Measurements from ENCODE around the gene LRRC73.

LRRC73 gene

GRCh38 chr6:43509142-43509983, 783 bp downstream of the LRRC73 start:
- peak overlapping the region; percentile 38 to 74 for H3K4me3 ChIP-seq (ENCODE audit: low read depth in 1 of 2, low read length in 2 of 2)
- H3K27me3 ChIP-seq (ENCODE audit: control insufficient read depth in 1 of 2, insufficient read depth in 2 of 2, low read length in 2 of 2), result peaks cover 0 to 13% of the 10 kb centered on the region in 2 donors
- H3K9ac ChIP-seq (ENCODE audit: low read length), result no peak overlapping the region
- peaks cover 19% of the 10 kb centered on the region for H3K4me1 ChIP-seq (ENCODE audit: insufficient read depth, low read length)
- H3K27ac ChIP-seq (ENCODE audit: low read depth, low read length), result peak overlapping the region; percentile 52
- H3K9me3 ChIP-seq (ENCODE audit: low read length), result no peaks in the 10 kb centered on the region
- peaks cover 43% of the 10 kb centered on the region for H3K36me3 ChIP-seq (ENCODE audit: insufficient read depth, low read length)

DNA sequence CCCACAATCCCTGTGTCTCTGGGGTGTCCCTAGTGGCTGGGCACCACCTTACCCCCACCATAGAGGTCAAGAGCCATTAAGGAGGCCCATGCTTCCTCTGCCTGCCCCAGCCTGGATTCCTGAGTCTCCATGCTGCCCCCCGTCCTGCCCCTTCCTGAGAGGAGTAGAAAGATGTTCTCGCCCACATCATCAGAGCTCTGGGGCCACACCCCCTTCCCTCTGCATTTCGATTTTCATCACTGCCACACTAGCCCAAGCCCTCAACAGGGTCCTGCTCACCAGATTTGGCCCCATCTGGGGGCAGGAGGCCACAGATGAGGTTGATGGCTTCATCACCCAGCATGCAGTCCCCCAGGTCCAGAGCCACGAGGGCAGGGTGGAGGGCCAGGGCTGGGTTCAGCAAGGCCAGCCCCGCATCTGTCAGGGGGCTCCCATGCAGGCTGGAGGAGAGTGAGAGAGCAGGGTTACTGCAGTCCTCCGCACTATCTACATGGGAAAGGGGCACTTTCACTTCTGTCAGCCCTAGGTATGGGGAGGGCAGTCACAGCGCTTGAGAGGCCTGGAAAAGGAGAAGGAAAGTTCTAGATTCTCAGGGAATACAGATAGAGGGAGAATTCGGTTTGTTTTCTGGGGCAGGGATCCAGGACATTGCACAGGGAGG, 1.5 kb downstream of the LRRC73 start:
- peaks cover 0 to 13% of the 10 kb centered on the region in 2 donors for H3K27me3 ChIP-seq (ENCODE audit: control insufficient read depth in 1 of 2, insufficient read depth in 2 of 2, low read length in 2 of 2)
- no peak overlapping the region for H3K9ac ChIP-seq (ENCODE audit: low read length)
- H3K4me1 ChIP-seq (ENCODE audit: insufficient read depth, low read length), result peaks cover 19% of the 10 kb centered on the region
- peaks cover 41% of the 10 kb centered on the region for H3K36me3 ChIP-seq (ENCODE audit: insufficient read depth, low read length)
- no peaks in the 10 kb centered on the region for H3K9me3 ChIP-seq (ENCODE audit: low read length)
- no peak overlapping the region for H3K27ac ChIP-seq (ENCODE audit: low read depth, low read length)
- no peak overlapping the region for H3K4me3 ChIP-seq (ENCODE audit: low read depth in 1 of 2, low read length in 2 of 2)

DNA sequence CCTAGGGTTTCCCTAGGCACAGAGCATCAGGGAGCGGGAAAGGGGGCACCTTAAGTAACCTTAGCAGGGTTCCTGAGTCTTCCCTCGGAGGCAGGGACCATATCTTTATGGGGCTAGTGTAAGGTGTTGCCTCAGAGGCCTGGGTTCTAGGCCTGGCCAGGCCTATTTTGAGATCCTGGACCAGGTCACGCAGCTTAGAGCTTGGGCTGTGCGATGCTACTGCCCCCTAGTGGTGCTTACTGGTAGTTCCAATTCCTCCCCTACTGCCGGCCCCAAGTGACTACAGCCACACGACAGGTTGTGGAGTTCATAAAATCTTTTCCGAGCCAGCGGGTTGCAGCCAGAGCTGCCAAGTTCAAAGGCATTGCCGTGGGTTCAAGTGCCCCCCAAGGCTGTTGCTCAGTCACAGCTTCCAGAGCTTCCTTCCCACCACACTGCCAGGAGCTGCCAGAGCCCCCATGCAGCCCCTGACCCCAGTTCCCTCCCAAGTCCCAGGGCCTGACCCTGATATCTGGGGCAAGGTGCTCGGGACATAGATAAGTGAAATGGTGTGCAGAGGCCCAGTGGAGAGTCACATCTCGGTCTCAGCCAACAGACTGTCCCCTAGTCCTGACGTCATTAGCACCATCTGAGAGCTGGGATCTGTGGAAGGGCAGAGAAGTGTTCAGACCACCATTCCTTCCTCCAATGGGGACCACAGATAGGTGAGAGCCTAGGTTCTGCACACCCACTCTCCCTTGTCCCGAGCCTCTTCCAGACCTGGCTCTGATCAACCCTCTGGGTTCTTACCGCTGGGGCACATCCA, 3.3 kb downstream of the LRRC73 start:
- H3K4me1 ChIP-seq (ENCODE audit: insufficient read depth, low read length), result peaks cover 19% of the 10 kb centered on the region
- H3K4me3 ChIP-seq (ENCODE audit: low read depth in 1 of 2, low read length in 2 of 2), result no peak overlapping the region
- H3K27me3 ChIP-seq (ENCODE audit: control insufficient read depth in 1 of 2, insufficient read depth in 2 of 2, low read length in 2 of 2), result peaks cover 0 to 13% of the 10 kb centered on the region in 2 donors
- H3K9me3 ChIP-seq (ENCODE audit: low read length), result no peaks in the 10 kb centered on the region
- peaks cover 42% of the 10 kb centered on the region for H3K36me3 ChIP-seq (ENCODE audit: insufficient read depth, low read length)
- H3K27ac ChIP-seq (ENCODE audit: low read depth, low read length), result no peak overlapping the region
- H3K9ac ChIP-seq (ENCODE audit: low read length), result no peak overlapping the region

DNA sequence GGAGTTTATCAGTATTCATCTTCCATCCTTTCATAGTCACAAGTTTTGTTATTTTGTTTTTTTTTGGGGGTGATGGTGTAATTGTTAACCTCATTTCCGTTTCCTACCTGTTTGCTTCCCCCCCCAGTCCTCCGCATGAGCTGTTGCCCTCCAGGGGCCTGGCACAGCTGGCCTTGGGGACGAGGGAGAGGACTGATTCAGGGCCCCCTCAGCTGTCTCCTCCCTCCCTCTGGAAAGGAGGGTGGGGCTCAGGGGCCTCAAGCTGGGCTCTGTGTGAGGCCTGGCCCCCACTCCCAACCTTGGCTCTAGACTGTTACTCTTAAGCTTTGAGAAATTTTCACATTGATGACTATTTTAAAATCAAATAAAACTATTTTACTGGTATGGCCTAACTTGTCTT, 4.0 kb downstream of the LRRC73 start:
- Histone ChIP-seq H3K36me3 (ENCODE audit: insufficient read depth, low read length) (peaks cover 42% of the 10 kb centered on the region), H3K9ac (ENCODE audit: low read length) (no peak overlapping the region), H3K4me1 (ENCODE audit: insufficient read depth, low read length) (peaks cover 19% of the 10 kb centered on the region), H3K27ac (ENCODE audit: low read depth, low read length) (no peak overlapping the region), H3K27me3 (ENCODE audit: control insufficient read depth in 1 of 2, insufficient read depth in 2 of 2, low read length in 2 of 2) (peaks cover 0 to 13% of the 10 kb centered on the region in 2 donors), H3K4me3 (ENCODE audit: low read depth in 1 of 2, low read length in 2 of 2) (no peak overlapping the region), H3K9me3 (ENCODE audit: low read length) (no peaks in the 10 kb centered on the region)

- H3K36me3 ChIP-seq (ENCODE audit: insufficient read depth, low read length), result peaks cover 46% of the 10 kb centered on the region
- peaks cover 0 to 13% of the 10 kb centered on the region in 2 donors for H3K27me3 ChIP-seq (ENCODE audit: control insufficient read depth in 1 of 2, insufficient read depth in 2 of 2, low read length in 2 of 2)
- peaks cover 17% of the 10 kb centered on the region for H3K4me1 ChIP-seq (ENCODE audit: insufficient read depth, low read length)
- H3K9ac ChIP-seq (ENCODE audit: low read length), result no peak overlapping the region
- no peak overlapping the region for H3K27ac ChIP-seq (ENCODE audit: low read depth, low read length)
- no peaks in the 10 kb centered on the region for H3K9me3 ChIP-seq (ENCODE audit: low read length)
- no peak overlapping the region for H3K4me3 ChIP-seq (ENCODE audit: low read depth in 1 of 2, low read length in 2 of 2)
Observed at GRCh38 chr6:43505718-43506117, 4.4 kb downstream of the LRRC73 start.

DNA sequence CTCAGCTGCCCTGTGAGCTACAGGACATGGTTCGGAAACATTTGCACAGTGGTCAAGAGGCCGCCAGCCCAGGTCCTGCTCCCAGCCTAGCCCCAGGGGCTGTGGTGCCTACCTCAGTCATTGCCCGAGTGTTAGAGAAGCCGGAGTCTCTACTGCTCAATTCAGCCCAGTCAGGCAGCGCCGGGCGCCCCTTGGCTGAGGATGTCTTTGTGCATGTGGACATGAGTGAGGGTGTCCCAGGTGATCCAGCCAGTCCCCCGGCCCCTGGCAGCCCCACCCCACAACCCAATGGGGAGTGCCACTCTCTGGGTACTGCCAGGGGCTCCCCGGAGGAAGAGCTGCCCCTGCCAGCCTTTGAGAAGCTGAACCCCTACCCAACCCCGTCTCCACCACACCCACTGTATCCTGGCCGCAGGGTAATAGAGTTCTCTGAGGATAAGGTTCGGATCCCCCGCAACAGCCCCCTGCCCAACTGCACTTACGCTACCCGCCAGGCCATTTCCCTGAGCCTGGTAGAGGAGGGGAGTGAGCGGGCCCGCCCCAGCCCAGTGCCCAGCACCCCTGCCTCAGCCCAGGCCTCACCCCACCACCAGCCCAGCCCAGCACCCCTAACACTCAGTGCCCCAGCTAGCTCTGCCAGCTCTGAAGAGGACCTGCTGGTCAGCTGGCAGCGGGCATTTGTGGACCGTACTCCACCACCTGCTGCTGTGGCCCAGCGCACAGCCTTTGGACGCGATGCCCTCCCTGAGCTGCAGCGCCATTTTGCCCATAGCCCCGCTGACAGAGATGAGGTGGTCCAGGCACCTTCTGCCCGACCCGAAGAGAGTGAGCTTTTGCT, 5.2 kb downstream of the LRRC73 start:
- Histone ChIP-seq H3K4me1 (ENCODE audit: insufficient read depth, low read length) (peaks cover 15% of the 10 kb centered on the region), H3K9ac (ENCODE audit: low read length) (no peak overlapping the region), H3K4me3 (ENCODE audit: low read depth in 1 of 2, low read length in 2 of 2) (no peak overlapping the region), H3K27me3 (ENCODE audit: control insufficient read depth in 1 of 2, insufficient read depth in 2 of 2, low read length in 2 of 2) (peaks cover 0 to 13% of the 10 kb centered on the region in 2 donors), H3K36me3 (ENCODE audit: insufficient read depth, low read length) (peaks cover 54% of the 10 kb centered on the region), H3K27ac (ENCODE audit: low read depth, low read length) (no peak overlapping the region), H3K9me3 (ENCODE audit: low read length) (no peaks in the 10 kb centered on the region)

DNA sequence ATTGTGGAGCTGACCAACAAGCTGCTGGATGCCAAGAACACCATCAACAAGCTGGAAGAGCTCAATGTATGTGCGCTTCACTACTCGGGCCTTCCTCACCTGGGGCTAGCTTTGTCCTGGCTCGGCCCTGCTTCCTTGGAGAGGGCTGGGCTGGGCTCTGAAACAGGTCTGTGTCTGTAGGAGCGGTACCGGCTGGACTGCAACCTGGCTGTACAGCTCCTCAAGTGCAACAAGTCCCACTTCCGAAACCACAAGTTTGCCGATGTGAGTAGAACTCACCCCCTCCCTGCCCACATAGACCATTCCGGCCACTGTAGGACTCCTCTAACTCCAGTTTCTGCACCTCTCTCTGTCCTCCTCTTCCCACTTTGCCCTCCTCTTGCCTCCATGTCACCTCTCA, 6.7 kb downstream of the LRRC73 start:
- peaks cover 0 to 6% of the 10 kb centered on the region in 2 donors for H3K27me3 ChIP-seq (ENCODE audit: control insufficient read depth in 1 of 2, insufficient read depth in 2 of 2, low read length in 2 of 2)
- no peak overlapping the region for H3K27ac ChIP-seq (ENCODE audit: low read depth, low read length)
- no peak overlapping the region for H3K9ac ChIP-seq (ENCODE audit: low read length)
- H3K36me3 ChIP-seq (ENCODE audit: insufficient read depth, low read length), result peaks cover 69% of the 10 kb centered on the region
- peaks cover 8% of the 10 kb centered on the region for H3K4me1 ChIP-seq (ENCODE audit: insufficient read depth, low read length)
- no peak overlapping the region for H3K4me3 ChIP-seq (ENCODE audit: low read depth in 1 of 2, low read length in 2 of 2)
- H3K9me3 ChIP-seq (ENCODE audit: low read length), result no peaks in the 10 kb centered on the region

DNA sequence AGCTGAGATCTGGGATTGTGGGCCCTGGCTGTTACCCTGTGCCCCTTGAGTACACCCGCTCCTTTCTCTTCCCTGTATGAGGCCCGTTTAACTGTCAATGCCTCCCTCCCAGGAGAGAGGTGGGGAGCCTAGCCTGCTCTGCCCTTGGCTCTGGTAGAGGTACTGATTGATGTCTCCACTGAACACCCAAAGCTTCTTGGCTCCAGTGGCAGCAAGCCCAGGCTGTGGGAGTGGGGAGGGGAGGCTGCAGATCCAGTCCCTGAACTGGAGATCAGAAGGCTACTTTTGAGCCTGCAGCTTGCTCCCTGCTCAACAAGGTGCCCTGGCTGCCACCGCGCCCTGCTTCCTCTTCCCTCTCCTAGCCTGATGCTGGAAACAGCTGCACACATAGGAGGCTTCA, 7.5 kb downstream of the LRRC73 start:
- H3K9me3 ChIP-seq (ENCODE audit: low read length), result no peaks in the 10 kb centered on the region
- H3K27me3 ChIP-seq (ENCODE audit: control insufficient read depth in 1 of 2, insufficient read depth in 2 of 2, low read length in 2 of 2), result no peaks in the 10 kb centered on the region
- H3K4me3 ChIP-seq (ENCODE audit: low read depth in 1 of 2, low read length in 2 of 2), result no peak overlapping the region
- peaks cover 76% of the 10 kb centered on the region for H3K36me3 ChIP-seq (ENCODE audit: insufficient read depth, low read length)
- peaks cover 8% of the 10 kb centered on the region for H3K4me1 ChIP-seq (ENCODE audit: insufficient read depth, low read length)
- H3K27ac ChIP-seq (ENCODE audit: low read depth, low read length), result no peak overlapping the region
- no peak overlapping the region for H3K9ac ChIP-seq (ENCODE audit: low read length)

DNA sequence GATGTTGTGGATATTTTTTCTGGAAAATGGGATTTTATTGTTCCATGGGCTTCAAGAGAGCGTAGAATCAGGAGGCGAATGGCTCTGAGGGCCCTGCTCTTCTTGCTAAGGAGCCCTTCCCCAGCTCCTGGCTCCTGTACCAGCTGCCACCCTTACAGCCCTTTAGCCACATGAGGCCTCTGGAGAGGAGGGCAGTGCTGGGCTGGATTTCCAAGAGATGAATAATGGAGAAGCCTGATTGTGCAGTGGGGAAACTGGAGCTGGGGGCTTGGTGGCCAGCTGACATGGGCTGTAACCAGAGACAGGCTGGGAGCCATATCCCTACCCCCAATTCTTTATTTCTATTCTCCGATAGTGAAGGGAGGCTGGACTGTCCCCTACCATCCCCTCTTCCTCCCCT, 9.2 kb downstream of the LRRC73 start:
- no peaks in the 10 kb centered on the region for H3K27me3 ChIP-seq (ENCODE audit: control insufficient read depth in 1 of 2, insufficient read depth in 2 of 2, low read length in 2 of 2)
- no peaks in the 10 kb centered on the region for H3K9me3 ChIP-seq (ENCODE audit: low read length)
- H3K4me3 ChIP-seq (ENCODE audit: low read depth in 1 of 2, low read length in 2 of 2), result no peak overlapping the region
- H3K36me3 ChIP-seq (ENCODE audit: insufficient read depth, low read length), result peaks cover 77% of the 10 kb centered on the region
- H3K4me1 ChIP-seq (ENCODE audit: insufficient read depth, low read length), result peaks cover 13% of the 10 kb centered on the region
- no peak overlapping the region for H3K27ac ChIP-seq (ENCODE audit: low read depth, low read length)
- no peak overlapping the region for H3K9ac ChIP-seq (ENCODE audit: low read length)

GRCh38 chr6:43499028-43499815, 10.9 kb downstream of the LRRC73 start:
- Histone ChIP-seq H3K4me3 (ENCODE audit: low read depth in 1 of 2, low read length in 2 of 2) (no peak overlapping the region), H3K27me3 (ENCODE audit: control insufficient read depth in 1 of 2, insufficient read depth in 2 of 2, low read length in 2 of 2) (no peaks in the 10 kb centered on the region), H3K9ac (ENCODE audit: low read length) (no peak overlapping the region), H3K4me1 (ENCODE audit: insufficient read depth, low read length) (peaks cover 21% of the 10 kb centered on the region), H3K36me3 (ENCODE audit: insufficient read depth, low read length) (peaks cover 63% of the 10 kb centered on the region), H3K9me3 (ENCODE audit: low read length) (no peaks in the 10 kb centered on the region), H3K27ac (ENCODE audit: low read depth, low read length) (no peak overlapping the region)
